Pancreas (tissue), 10 donors: ENCODE measurements around the gene VCP. TPM values are rescaled to one million over a fixed set of nuclear protein-coding genes. Genes with fewer than 3 reads are reported as not detected.

Experiments
- ATAC-seq, 4 donors: fragments of 200-7000 bp; cut with Tn5 transposase; one replicate each; pipeline versions ENCODE4 v1.8.0 to v1.9.1; 2020; ENCODE audit warnings: mild to moderate bottlenecking in 4 of 4, moderate library complexity in 4 of 4
- DNase-seq, 6 donors: peaks; one replicate each; pipeline ENCODE4 v3.0.0-alpha.2; 2020
- FAIRE-seq: peaks from 2 replicates; lab custom pipeline; 2012; peaks lifted over from hg19 to GRCh38; lab: Jason Lieb, UNC
- H3K27ac ChIP-seq, 4 donors: fragments of 200-600 bp; sonication (generic); 1 replicate in 3 of 4; 2 replicates in 1 of 4; pipeline versions ENCODE4 v1.5.0 to v1.8.0; 2020
- H3K27me3 ChIP-seq, 4 donors: fragments of 200-600 bp; one replicate each; pipeline ENCODE4 v1.8.0; 2021
- H3K36me3 ChIP-seq, 3 donors: fragments of 200-600 bp; sonication (generic) in 1 of 3; one replicate each; pipeline versions ENCODE4 v1.5.0 to v1.8.0; 2020 to 2021
- H3K4me1 ChIP-seq, 3 donors: fragments of 200-600 bp; one replicate each; pipeline ENCODE4 v1.8.0; 2021
- H3K4me3 ChIP-seq, 4 donors: fragments of 200-600 bp; sonication (generic) in 2 of 4; one replicate each; pipeline versions ENCODE4 v1.5.0 to v1.8.0; 2020 to 2021
- H3K9me3 ChIP-seq, 4 donors: fragments of 200-600 bp; one replicate each; pipeline ENCODE4 v1.8.0; 2021
- WGBS, 2 donors: extraction: QIAGEN DNeasy Blood & Tissue Kit; methylation state at CpG; one replicate each; pipeline ENCODE4 v1.1.7; 2013; 5-methylcytosine and 5-hydroxymethylcytosine counted together
- intact Hi-C, 3 donors: fragments of 100-400 bp; cut with DNase I; formaldehyde crosslinking; loops; one replicate each; pipeline versions ENCODE4 v1.11.1 to v1.14.2; 2022
- polyA plus RNA-seq, 2 donors: library from polyadenylated mRNA; stranded (reverse); fragments of 200-250 nt; gene quantifications; one replicate each; pipeline ENCODE4 v1.2.3, GENCODE V29; 2013
- total RNA-seq, 6 donors: library from RNA; stranded (reverse); fragmentation: NEBNext Ultra II Directional in 4 of 6; extraction: Animal tissue kit (Norgen Biotek cat#: 25700) in 4 of 6; gene quantifications; one replicate each; pipeline versions ENCODE4 v1.2.1 to v1.2.4, GENCODE V29; 2021 to 2023
- TF ChIP-seq, protein P1 (sequence below), 4 donors: fragments of 200-600 bp; sonication (generic) in 3 of 4; IDR thresholded peaks; one replicate each; pipeline versions ENCODE4 v1.5.0 to v1.8.0; 2021; ENCODE audit warnings: antibody characterized with exemption in 4 of 4
- donor health status: healthy with polysubstance abuse.
- donor health status: DM: no; HTN: no; CAD: no; lungs with moderate emphysema.
- donor health status: DM: no; HTN: no; CAD: no.
- donor health status: control.
- donor health status: control.
- donor health status: Bipolar disorder and iron deficiency.
- donor health status: DM: yes; HTN: yes; CAD: no.
- donor health status: DM: no; HTN: no; CAD: no.
- donor health status: DM: no; HTN: no; CAD: no.
- donor health status: DM: yes; HTN: yes; CAD: no.

Gene VCP
- total and polyA plus RNA-seq, 8 donors, result 32.5 to 104 (median 57.3) TPM

DNA sequence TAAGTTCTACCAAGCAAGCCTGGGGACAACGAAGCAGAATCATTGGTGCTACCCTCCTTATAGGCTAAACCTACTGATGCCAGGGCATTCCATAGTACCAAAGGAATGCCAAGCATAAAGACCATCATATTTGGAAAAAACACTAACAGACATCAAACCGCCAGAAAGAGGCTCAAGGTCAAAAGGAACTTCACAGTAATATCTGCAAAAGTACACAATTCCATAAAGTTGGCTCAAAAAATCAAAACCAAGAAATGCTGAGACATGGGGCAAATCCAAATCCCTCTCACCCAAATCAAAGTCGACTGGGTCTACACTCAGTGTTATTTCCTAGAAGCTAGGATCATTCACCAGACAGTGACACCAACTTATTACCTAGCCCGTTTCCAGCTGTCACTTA, 3.4 kb downstream of the VCP start:
- FAIRE-seq, result no peak
- peaks cover 18 to 24% (median 19%) of the 10 kb centered on the region in 3 donors for H3K4me1 ChIP-seq
- intact Hi-C loops, result no loop called here
- no peak for DNase-seq
- H3K9me3 ChIP-seq, result no peaks in the 10 kb centered on the region
- no peak overlapping the region for H3K27ac ChIP-seq
- peaks cover 9 to 41% (median 34%) of the 10 kb centered on the region in 3 donors for H3K36me3 ChIP-seq
- H3K27me3 ChIP-seq, result no peaks in the 10 kb centered on the region
- WGBS, 2 donors, result 31 to 36% methylated on average over 4 of the region's 4 CpGs
- TF ChIP-seq, protein P1, sequence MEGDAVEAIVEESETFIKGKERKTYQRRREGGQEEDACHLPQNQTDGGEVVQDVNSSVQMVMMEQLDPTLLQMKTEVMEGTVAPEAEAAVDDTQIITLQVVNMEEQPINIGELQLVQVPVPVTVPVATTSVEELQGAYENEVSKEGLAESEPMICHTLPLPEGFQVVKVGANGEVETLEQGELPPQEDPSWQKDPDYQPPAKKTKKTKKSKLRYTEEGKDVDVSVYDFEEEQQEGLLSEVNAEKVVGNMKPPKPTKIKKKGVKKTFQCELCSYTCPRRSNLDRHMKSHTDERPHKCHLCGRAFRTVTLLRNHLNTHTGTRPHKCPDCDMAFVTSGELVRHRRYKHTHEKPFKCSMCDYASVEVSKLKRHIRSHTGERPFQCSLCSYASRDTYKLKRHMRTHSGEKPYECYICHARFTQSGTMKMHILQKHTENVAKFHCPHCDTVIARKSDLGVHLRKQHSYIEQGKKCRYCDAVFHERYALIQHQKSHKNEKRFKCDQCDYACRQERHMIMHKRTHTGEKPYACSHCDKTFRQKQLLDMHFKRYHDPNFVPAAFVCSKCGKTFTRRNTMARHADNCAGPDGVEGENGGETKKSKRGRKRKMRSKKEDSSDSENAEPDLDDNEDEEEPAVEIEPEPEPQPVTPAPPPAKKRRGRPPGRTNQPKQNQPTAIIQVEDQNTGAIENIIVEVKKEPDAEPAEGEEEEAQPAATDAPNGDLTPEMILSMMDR (IDR thresholded peaks at IDR 0.05), result no peak
- no peak for ATAC-seq
- no peak overlapping the region for H3K4me3 ChIP-seq

DNA sequence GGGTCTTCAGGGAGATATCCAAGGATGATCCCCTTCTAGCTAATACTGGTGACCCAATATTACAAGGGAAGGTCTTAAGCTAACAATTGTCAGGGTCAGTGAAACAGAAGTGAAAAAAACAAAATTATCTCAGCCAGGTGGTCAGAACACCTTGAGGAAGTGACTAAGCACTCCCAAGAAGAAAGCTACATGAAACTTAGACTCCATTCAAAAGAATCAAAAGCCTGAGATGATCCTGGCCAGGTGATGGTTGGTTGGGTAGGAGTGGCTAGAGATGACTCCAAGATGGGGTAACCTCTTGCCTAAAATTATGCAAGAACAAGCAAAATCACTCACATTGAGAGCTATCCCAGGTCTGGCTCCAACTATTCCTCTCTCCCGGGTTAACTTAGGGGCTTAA, 5.4 kb downstream of the VCP start:
- no peaks in the 10 kb centered on the region for H3K27me3 ChIP-seq
- ATAC-seq (no peak), FAIRE-seq (no peak), DNase-seq (no peak)
- WGBS, 2 donors, result 76 to 91% methylated on average over 1 of the region's 1 CpG
- H3K4me3 ChIP-seq, result no peak overlapping the region
- intact Hi-C loops, result no loop called here
- H3K27ac ChIP-seq, result no peak overlapping the region
- no peaks in the 10 kb centered on the region for H3K9me3 ChIP-seq
- H3K4me1 ChIP-seq, result peaks cover 18 to 24% (median 19%) of the 10 kb centered on the region in 3 donors
- TF ChIP-seq, protein P1 (IDR thresholded peaks at IDR 0.05), result no peak
- H3K36me3 ChIP-seq, result peaks cover 18 to 60% (median 54%) of the 10 kb centered on the region in 3 donors

DNA sequence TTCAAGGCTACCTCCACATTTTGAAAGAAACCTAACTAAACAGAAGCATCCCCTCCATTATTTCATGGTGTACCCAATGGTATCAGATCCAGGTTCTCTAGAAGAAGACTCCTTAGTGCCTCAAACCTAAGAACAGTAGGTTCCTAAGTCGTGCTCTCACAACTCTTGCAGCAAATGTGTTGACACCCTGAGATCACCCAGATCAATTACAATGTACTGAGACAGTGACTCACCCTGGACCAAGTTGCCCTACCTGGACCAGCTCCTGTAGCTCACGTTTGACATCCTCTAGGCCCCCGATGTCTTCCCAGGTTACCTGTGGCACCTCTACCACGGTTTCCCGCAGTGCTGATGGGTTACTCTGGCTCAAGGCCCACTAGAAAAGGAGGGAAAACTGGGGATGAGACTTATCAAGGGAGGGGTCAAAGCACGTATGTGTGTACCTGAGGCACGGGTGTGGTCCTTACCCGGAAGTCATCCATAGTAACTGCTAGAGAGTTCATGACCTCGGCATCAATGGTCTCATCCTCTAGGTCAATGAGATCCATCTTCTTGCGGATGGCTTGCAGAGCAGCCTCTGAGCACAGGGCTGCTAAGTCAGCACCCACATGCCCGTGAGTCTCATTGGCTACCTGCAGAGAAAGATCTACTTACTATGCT, 11.7 kb downstream of the VCP start:
- DNase-seq (no peak), FAIRE-seq (no peak), ATAC-seq (no peak)
- WGBS, 2 donors, result 90 to 94% methylated on average over 11 of the region's 11 CpGs
- Histone ChIP-seq H3K27me3 (no peaks in the 10 kb centered on the region), H3K36me3 (peaks cover 27 to 100% (median 94%) of the 10 kb centered on the region in 3 donors), H3K4me1 (no peaks in the 10 kb centered on the region), H3K9me3 (no peaks in the 10 kb centered on the region), H3K27ac (no peak overlapping the region), H3K4me3 (no peak overlapping the region)
- TF ChIP-seq, protein P1 (IDR thresholded peaks at IDR 0.05), result no peak
- intact Hi-C loops, result no loop called here

DNA sequence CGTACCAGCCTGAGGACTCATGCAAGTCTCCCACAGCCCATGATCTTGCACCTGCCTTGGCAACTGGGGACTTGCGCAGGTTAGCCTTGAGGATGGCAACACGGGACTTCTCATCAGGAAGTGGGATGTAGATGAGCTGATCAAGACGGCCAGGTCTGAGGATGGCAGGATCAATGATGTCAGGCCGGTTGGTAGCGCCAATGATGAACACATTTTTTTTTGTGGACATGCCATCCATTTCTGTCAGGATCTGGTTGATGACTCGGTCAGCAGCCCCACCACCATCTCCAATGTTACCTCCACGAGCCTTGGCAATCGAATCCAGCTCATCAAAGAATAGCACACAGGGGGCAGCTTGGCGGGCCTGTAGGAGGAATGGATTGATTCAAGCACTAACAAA, 13.0 kb downstream of the VCP start:
- DNase-seq (no peak), ATAC-seq (no peak), FAIRE-seq (no peak)
- Histone ChIP-seq H3K4me3 (no peak overlapping the region), H3K36me3 (peaks cover 27 to 100% (median 81%) of the 10 kb centered on the region in 3 donors), H3K27me3 (no peaks in the 10 kb centered on the region), H3K9me3 (no peaks in the 10 kb centered on the region), H3K27ac (no peak overlapping the region), H3K4me1 (no peaks in the 10 kb centered on the region)
- TF ChIP-seq, protein P1 (IDR thresholded peaks at IDR 0.05), result no peak
- 91 to 94% methylated on average over 10 of the region's 10 CpGs for WGBS, 2 donors
- intact Hi-C loops, result no loop called here

DNA sequence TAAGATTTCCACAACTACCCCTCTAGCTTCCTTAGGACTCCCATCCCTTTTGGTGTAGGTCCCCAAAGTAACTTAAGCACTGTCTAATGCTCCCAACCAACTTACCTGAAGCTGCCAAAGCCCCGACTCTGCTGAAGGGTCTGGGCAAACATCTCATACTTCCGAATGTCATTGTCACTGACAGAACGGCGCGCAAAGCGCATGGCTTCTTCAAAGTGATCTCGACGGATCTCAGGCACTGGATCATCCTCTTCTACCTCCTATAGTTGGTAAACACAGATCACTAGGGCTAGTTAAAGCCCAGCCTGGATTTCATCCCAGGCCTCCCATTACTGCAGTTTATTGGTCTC, 15.2 kb downstream of the VCP start:
- H3K27me3 ChIP-seq, result no peaks in the 10 kb centered on the region
- H3K36me3 ChIP-seq, result peaks cover 18 to 80% (median 59%) of the 10 kb centered on the region in 3 donors
- H3K9me3 ChIP-seq, result no peaks in the 10 kb centered on the region
- H3K4me3 ChIP-seq, result no peak overlapping the region
- ATAC-seq (no peak), DNase-seq (no peak), FAIRE-seq (no peak)
- intact Hi-C loops, result no loop called here
- 95 to 98% methylated on average over 8 of the region's 8 CpGs for whole genome bisulfite sequencing, 2 donors
- no peak overlapping the region for H3K27ac ChIP-seq
- no peaks in the 10 kb centered on the region for H3K4me1 ChIP-seq
- TF ChIP-seq, protein P1 (IDR thresholded peaks at IDR 0.05), result no peak
